ENCODE measurements around the gene PHTF2. TPM values are rescaled to one million over a fixed set of nuclear protein-coding genes. Genes with fewer than 3 reads are reported as not detected.

The PHTF2 gene
- total RNA-seq, 1 experiment from 2014 or later, result 20.3 TPM

DNA sequence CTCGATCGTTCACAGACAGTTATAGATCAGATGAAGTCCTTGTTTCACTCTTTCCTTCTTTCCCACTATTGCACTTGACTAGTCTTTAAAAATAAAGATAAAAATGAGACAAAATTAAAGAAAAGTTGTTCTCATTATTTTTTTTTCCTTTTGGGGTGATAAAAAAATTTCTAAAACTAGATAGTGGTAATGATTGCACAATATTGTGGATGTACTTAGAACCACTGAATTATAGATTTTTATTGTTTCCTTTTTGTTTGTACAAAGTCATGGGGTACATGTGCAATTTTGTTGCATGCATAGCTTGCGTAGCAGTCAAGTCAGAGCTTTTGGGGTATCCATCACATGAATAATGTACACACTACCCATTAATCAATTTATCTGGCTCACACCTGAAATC is 97.3 kb downstream of the PHTF2 start:
- no peak for DNase-seq
- H3K4me1 Mint-ChIP-seq (ENCODE audit: low read depth, unreplicated experiment), result no peaks in the 10 kb centered on the region
- intact Hi-C loops (cut with micrococcal nuclease; ENCODE audit: unreplicated experiment), result no loop called here
- H3K27me3 Mint-ChIP-seq (ENCODE audit: unreplicated experiment), result no peaks in the 10 kb centered on the region
- BruUV-seq (replicated peaks), result no TSS peak
- H3K27ac Mint-ChIP-seq (ENCODE audit: unreplicated experiment), result no peak overlapping the region
- no peaks in the 10 kb centered on the region for H3K9me3 Mint-ChIP-seq (ENCODE audit: low read depth, unreplicated experiment)
- CTCF ChIA-PET, result no interaction called here
- H3K4me3 Mint-ChIP-seq (ENCODE audit: low read depth, unreplicated experiment), result no peak overlapping the region
- TF ChIP-seq, protein P1, sequence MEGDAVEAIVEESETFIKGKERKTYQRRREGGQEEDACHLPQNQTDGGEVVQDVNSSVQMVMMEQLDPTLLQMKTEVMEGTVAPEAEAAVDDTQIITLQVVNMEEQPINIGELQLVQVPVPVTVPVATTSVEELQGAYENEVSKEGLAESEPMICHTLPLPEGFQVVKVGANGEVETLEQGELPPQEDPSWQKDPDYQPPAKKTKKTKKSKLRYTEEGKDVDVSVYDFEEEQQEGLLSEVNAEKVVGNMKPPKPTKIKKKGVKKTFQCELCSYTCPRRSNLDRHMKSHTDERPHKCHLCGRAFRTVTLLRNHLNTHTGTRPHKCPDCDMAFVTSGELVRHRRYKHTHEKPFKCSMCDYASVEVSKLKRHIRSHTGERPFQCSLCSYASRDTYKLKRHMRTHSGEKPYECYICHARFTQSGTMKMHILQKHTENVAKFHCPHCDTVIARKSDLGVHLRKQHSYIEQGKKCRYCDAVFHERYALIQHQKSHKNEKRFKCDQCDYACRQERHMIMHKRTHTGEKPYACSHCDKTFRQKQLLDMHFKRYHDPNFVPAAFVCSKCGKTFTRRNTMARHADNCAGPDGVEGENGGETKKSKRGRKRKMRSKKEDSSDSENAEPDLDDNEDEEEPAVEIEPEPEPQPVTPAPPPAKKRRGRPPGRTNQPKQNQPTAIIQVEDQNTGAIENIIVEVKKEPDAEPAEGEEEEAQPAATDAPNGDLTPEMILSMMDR (IDR thresholded peaks at IDR 0.05; ENCODE audit: unreplicated experiment), result no peak
- no peaks in the 10 kb centered on the region for H3K36me3 Mint-ChIP-seq (ENCODE audit: insufficient read depth, unreplicated experiment)

GRCh38 chr7:77897004-77897547 is 98.5 kb downstream of the PHTF2 start:
- Mint-ChIP-seq H3K27me3 (ENCODE audit: unreplicated experiment) (no peaks in the 10 kb centered on the region), H3K4me1 (ENCODE audit: low read depth, unreplicated experiment) (no peaks in the 10 kb centered on the region), H3K4me3 (ENCODE audit: low read depth, unreplicated experiment) (no peak overlapping the region), H3K27ac (ENCODE audit: unreplicated experiment) (no peak overlapping the region), H3K9me3 (ENCODE audit: low read depth, unreplicated experiment) (no peaks in the 10 kb centered on the region), H3K36me3 (ENCODE audit: insufficient read depth, unreplicated experiment) (no peaks in the 10 kb centered on the region)
- BruUV-seq (replicated peaks), result no TSS peak
- TF ChIP-seq, protein P1 (IDR thresholded peaks at IDR 0.05; ENCODE audit: unreplicated experiment), result no peak
- intact Hi-C loops (cut with micrococcal nuclease; ENCODE audit: unreplicated experiment), result no loop called here
- CTCF ChIA-PET, result interaction anchor here (0.7 kb wide), 1 partner anchor 22 kb away, joined by 4 read pairs; no protein-coding TSS in a partner anchor
- DNase-seq, result no peak

- no peaks in the 10 kb centered on the region for H3K9me3 Mint-ChIP-seq (ENCODE audit: low read depth, unreplicated experiment)
- no peaks in the 10 kb centered on the region for H3K36me3 Mint-ChIP-seq (ENCODE audit: insufficient read depth, unreplicated experiment)
- CTCF ChIA-PET, result no interaction called here
- no peaks in the 10 kb centered on the region for H3K27me3 Mint-ChIP-seq (ENCODE audit: unreplicated experiment)
- TF ChIP-seq, protein P1 (IDR thresholded peaks at IDR 0.05; ENCODE audit: unreplicated experiment), result no peak
- DNase-seq, result no peak
- intact Hi-C loops (cut with micrococcal nuclease; ENCODE audit: unreplicated experiment), result no loop called here
- no peaks in the 10 kb centered on the region for H3K4me1 Mint-ChIP-seq (ENCODE audit: low read depth, unreplicated experiment)
- no TSS peak for BruUV-seq (replicated peaks)
- no peak overlapping the region for H3K27ac Mint-ChIP-seq (ENCODE audit: unreplicated experiment)
- no peak overlapping the region for H3K4me3 Mint-ChIP-seq (ENCODE audit: low read depth, unreplicated experiment)
Measured at GRCh38 chr7:77899516-77899915, 100.9 kb downstream of the PHTF2 start.

DNA sequence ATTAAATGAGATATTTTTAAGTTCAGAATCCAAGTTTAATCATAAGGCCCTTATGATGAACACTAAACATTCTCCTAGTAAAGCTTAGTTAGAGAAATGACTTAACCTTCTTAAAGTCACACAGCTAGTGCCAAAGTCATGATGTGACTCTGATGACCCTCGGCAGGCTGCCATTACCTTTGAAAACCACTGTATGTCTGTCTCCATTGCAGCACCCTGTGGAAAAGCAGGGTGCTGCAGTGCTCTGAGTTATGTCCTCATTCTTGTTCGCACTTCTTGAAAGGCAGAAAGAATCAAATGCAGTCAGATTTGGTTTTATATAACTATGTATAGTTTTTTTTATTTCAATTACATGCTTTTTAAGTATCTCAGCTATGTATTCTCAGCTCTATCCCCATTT is 105.0 kb downstream of the PHTF2 start:
- no TSS peak for BruUV-seq (replicated peaks)
- H3K9me3 Mint-ChIP-seq (ENCODE audit: low read depth, unreplicated experiment), result no peaks in the 10 kb centered on the region
- intact Hi-C loops (cut with micrococcal nuclease; ENCODE audit: unreplicated experiment), result no loop called here

More for the DNA sequence above, 105.0 kb downstream of the PHTF2 start:
- CTCF ChIA-PET, result no interaction called here
- TF ChIP-seq, protein P1 (IDR thresholded peaks at IDR 0.05; ENCODE audit: unreplicated experiment), result no peak
- Mint-ChIP-seq H3K27me3 (ENCODE audit: unreplicated experiment) (no peaks in the 10 kb centered on the region), H3K36me3 (ENCODE audit: insufficient read depth, unreplicated experiment) (no peaks in the 10 kb centered on the region), H3K27ac (ENCODE audit: unreplicated experiment) (no peak overlapping the region), H3K4me3 (ENCODE audit: low read depth, unreplicated experiment) (no peak overlapping the region), H3K4me1 (ENCODE audit: low read depth, unreplicated experiment) (no peaks in the 10 kb centered on the region)
- DNase-seq, result no peak
